GM19452 (cell line): ENCODE results near the gene CCDC183.

ENCODE experiments used
- ATAC-seq: cut with Tn5 transposase; IDR thresholded peaks from one replicate; pipeline ENCODE4 v1.9.1; 2021; ENCODE audit not compliant: unreplicated experiment

Gene CCDC183

DNA sequence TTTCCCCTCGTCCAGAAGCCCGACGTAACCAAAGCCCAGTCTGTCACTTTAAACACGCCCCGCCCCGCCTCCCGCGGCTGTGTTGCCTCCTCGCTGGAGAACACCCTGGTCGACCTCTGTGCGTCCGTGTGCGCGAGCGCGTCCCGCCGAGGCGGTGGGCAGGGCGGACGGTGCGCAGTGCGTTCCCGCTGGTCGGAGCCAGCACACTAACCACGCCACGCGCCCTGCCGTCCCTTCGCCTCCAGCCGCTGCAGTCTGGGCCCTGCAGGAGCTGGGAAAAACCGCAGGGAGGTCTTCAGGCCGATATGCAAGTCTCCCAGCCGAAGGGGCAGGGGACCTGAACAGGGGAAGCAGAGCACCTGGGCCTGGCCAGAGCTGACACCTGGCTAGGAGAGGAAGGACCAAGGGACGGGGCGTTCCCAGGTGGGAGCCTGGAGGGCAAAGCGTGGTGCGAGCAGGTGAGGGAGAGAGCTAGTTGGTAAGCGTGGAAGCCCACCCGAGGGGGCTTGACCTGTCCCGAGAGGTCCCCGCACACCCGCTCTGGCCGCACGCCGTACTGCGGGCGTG lies 51.8 kb downstream of the CCDC183 start:
- ATAC-seq: no peak

DNA sequence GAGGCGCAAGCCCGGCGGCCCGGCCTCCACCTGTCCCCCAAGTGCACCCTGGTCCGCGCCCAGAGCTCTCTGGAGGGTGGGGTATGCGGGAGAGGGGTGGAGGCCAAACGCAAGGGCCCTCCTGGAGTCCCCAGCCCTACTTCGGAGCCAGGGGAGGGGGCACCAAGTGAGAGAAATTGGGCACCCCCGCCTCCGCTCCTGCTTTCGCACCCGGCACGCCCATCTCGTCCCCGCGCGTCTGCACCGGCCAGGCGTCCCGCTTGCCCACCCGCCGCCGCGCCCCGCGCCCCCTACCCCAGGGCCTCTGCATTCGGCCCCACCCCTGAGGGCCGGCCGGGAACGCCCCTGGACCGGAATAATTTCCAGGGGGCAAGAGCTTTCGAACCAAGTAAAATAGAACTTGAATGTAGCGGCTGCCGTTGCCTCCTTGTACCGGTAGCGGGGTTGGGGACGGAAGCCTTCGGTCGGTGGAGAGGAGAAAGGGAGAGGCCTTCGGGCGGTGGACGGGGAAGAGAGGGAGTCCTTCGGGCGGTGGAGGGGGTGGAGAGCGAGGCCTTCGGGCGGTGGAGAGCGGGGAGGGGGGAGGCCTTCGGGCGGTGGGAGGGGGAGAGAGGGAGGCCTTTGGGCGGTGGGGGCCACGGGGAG lies 52.4 kb downstream of the CCDC183 start:
- no peak for ATAC-seq

DNA sequence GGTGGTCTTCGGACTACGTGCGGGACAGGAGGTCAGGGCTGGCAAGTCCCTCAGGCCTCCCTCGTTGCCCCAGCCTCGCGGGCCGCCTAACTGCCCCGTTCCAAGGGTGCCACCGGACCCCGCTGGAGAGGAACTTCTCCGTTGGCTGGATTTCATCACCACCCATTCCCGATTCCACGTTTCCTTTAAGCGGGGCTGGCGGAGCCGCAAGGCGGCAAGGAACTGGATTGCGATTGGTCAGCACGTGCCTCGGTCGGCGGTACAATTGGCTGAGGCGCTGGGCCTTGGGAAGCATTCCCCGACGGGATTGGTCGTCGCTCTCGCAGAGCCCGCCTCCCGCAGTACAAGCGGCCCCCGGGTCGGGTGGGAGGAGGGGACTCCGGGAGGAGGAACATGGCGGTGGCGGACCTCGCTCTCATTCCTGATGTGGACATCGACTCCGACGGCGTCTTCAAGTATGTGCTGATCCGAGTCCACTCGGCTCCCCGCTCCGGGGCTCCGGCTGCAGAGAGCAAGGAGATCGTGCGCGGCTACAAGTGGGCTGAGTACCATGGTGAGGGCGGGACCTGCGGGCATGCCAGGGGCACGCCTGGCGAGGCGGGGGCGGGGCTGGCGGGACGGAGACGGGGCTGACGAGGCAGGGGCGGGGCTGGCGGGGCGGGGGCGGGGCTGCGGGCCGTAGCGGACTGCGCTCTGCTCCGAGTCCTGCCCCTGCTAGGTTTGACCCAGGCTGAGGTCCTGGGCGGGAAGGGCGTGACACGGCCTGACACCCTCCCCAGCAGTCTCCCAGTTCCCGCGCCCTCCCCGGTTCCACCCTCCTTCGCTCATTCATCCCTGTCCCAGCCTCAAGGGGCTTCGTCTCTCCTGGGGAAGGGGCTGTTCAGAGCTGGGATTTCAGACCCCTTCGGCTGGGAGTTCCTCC lies 53.2 kb downstream of the CCDC183 start, which contains the start of gene PHPT1:
PHPT1 (plus strand) TSS at position 372 of the 922 bp plus-strand sequence; CDS start at position 394, 22 bp downstream.
- ATAC-seq: peak; percentile 75

DNA sequence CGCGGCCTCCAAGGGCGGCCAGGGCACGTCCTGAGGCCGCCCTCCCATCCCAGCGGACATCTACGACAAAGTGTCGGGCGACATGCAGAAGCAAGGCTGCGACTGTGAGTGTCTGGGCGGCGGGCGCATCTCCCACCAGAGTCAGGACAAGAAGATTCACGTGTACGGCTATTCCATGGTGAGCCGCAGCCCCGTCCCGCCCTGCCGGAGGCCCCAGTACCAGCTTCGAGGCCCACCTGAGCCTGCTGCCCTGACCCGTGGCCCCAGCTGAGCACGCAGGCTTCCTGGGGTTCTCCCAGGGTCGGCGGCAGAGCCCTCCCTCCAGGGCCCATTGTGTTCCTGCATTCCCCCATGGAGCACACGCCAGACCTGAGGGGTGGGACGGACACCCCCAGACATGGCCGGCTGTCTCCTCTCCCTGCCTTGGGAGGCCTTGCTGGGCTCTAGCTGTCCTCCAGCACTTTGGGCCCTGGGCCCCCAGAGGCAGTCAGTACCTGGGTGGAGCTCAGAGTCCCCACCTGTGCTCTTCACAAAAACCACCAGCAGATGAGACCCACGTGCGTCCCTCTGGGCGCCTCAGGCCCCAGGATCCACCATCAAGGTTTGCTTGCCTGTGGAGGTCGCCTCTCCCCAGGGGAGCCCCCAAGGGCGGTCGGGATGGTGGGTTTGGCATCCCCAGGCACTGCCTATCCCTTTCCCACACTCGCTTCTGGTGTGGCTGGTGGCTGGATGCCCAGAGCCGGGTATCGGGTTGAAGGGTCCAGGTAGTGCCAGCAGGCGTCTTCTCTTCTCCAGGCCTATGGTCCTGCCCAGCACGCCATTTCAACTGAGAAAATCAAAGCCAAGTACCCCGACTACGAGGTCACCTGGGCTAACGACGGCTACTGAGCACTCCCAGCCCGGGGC lies 54.1 kb downstream of the CCDC183 start:
- no peak for ATAC-seq

DNA sequence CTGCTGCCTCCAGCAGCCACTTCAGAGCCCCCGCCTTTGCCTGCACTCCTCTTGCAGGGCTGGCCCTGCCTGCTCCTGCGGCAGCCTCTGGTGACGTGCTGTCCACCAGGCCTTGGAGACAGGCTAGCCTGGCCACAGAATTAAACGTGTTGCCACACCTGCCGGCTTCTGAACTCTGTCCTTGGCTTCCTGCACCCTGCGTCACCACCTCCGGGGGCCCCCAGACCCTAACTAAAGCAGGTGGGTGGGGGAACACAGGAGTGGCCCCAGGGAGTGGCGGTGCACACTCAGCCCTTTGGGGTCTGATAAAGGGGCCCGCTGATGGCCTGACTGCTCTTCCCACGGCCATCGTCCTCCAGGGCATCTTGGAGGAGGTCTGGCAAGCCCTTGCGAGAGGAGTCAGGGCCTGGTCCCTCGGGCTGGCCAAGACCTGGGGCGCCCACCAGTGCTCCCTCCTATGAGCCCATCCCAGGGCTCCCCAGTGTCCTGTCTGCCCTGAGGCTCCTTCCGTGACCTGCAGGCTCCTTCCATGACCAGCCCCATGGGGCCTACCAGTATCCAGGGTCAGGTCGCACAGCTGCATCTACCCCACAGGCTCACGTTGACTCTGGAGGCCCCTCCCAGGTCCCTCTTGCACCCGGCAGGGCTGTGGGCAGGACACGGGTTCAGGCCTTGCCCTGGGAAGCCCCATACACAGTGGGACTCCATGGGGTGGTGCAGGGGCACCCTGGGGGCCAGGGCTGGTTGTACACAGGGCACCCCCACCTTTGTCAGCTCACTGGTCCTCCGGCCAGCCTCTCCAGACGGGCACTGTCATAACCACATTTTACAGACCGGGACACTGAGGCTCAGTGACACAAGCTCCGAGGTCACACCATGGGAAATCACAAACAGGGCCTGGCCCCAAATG lies 55.0 kb downstream of the CCDC183 start:
- ATAC-seq: no peak

DNA sequence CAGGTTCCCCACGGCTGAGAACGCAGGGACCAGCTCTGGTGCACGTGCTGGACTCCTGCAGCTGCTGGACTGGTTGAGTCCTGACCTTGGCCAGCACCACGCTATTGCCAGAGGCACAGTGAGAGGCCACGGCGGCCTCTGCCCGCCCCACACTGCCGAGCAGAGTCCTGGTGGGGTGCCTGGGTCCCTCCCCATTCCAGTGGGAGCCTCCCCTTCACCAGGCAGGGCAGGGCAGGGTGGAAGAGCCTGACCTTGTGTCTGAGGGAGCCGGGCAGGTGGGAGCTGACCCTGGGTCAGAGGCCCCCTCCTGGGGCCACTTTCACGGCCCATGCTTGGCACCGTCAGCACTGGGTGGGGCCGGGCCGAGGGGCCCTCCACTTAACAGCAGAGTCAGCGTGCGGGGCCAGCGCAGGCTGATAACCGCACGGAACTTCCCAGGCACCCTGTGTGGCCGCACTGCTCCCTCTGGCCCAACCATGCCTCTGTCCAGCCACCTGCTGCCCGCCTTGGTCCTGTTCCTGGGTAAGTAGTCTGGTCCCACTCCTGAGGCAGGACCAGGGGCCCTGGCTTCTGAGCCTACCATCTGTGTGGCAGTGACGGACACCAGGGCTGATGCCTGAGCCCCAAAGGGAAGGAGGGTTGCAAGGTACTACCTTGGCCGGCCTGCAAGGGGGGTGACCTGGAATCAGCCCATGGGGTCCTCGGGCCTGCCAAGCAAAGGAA lies 56.0 kb downstream of the CCDC183 start, which contains the start of gene MAMDC4:
MAMDC4 (plus strand) TSS at position 406 of the 723 bp plus-strand sequence; CDS start at position 477, 71 bp downstream.
- ATAC-seq: no peak

DNA sequence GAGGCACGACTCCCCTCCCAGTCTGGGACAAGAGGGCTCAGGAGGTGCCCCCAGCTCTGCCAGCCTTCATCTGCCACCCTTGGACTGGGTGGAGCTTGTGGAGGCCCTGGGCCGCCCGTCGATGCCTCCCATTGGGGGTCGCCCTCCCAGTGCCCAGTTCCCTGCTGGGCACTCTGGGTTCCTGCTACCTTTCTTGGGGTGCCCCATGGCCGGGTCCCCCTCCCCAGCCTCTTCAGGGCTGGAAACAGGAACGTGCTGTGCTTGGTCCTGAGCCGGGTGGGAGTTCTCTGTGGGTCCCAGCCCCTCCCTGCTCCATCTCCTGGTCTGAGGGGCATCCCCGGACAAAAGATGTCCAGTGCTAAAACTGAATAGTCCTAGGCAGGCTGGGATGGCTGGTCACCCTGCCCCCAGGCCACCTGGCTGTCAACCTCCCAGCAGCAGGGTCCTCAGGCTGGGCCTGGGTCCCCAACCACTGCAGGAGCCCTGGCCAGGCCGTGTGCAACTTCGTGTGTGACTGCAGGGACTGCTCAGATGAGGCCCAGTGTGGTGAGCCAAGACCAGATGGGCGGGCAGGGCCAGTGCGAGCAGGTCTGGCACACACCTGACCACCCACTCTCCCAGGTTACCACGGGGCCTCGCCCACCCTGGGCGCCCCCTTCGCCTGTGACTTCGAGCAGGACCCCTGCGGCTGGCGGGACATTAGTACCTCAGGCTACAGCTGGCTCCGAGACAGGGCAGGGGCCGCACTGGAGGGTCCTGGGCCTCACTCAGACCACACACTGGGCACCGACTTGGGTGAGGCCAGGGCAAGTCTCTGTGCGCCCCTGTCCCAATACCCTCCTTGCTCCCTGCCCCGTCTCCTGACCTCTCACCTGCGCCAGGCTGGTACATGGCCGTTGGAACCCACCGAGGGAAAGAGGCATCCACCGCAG lies 56.8 kb downstream of the CCDC183 start:
- no peak for ATAC-seq

DNA sequence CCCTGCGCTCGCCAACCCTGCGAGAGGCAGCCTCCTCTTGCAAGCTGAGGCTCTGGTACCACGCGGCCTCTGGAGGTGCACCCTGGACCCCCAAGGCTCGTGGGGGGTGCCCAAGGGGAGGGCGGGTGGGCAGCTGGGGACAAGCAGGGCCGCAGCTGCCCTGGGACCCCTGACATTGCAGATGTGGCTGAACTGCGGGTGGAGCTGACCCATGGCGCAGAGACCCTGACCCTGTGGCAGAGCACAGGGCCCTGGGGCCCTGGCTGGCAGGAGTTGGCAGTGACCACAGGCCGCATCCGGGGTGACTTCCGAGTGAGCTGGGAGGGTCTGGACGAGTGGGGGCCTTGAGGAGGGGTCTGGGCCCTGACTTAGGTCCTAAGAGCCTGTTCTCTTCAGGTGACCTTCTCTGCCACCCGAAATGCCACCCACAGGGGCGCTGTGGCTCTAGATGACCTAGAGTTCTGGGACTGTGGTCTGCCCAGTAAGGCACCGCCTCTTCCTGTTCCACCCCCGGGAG lies 57.5 kb downstream of the CCDC183 start:
- ATAC-seq: no peak

DNA sequence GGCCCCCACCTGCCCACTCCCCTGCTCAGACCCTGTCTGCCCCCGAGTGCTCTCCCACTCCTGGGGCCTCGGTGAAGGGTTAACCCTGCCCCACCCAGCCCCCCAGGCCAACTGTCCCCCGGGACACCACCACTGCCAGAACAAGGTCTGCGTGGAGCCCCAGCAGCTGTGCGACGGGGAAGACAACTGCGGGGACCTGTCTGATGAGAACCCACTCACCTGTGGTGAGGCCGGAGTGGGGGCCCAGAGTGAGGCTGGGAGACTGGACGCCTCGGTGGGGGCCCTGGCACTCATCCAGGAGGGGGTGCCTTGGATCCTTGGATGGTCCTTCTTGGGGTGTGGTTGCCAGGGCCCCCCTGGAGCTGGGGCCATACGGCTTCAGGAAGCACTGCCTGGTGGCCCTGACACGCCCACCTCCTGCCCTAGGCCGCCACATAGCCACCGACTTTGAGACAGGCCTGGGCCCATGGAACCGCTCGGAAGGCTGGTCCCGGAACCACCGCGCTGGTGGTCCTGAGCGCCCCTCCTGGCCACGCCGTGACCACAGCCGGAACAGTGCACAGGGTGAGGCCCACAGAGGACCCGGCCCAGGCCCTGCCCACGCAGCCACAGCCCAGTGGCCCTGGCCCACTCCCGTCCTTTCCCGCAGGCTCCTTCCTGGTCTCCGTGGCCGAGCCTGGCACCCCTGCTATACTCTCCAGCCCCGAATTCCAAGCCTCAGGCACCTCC lies 58.1 kb downstream of the CCDC183 start:
- ATAC-seq: no peak

DNA sequence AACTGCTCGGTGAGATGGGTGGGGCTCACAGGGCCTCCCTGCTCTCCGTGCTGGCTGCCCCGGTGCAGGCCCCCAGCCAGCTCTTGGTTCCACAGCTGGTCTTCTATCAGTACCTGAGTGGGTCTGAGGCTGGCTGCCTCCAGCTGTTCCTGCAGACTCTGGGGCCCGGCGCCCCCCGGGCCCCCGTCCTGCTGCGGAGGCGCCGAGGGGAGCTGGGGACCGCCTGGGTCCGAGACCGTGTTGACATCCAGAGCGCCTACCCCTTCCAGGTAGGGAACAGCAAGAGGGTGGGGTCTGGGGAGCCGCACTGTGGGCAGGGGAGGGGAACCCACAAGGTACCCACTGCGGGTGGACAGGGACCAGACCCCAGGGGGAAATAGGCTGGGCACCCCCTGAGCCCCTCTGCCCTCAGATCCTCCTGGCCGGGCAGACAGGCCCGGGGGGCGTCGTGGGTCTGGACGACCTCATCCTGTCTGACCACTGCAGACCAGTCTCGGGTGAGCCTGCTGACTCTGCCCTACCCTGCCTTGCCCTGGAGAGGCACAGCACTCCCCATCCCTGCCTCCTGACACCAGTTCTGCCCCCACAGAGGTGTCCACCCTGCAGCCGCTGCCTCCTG lies 58.8 kb downstream of the CCDC183 start:
- ATAC-seq: no peak

DNA sequence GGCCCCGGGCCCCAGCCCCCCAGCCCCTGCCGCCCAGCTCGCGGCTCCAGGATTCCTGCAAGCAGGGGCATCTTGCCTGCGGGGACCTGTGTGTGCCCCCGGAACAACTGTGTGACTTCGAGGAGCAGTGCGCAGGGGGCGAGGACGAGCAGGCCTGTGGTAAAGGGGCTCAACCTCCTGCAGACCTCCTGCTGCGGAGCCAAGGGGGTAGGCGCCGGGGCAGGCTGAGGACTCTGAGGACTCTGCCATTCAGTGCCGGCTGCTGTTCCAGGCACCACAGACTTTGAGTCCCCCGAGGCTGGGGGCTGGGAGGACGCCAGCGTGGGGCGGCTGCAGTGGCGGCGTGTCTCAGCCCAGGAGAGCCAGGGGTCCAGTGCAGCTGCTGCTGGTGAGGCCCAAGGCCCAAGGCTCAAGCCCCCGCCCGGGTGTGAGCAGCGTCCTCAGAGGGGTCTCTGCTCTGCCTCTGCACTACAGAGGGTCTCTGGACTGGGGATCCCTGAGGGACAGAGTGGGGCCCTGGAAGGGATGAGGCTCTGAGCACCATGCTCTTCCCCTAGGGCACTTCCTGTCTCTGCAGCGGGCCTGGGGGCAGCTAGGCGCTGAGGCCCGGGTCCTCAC lies 59.4 kb downstream of the CCDC183 start:
- no peak for ATAC-seq

DNA sequence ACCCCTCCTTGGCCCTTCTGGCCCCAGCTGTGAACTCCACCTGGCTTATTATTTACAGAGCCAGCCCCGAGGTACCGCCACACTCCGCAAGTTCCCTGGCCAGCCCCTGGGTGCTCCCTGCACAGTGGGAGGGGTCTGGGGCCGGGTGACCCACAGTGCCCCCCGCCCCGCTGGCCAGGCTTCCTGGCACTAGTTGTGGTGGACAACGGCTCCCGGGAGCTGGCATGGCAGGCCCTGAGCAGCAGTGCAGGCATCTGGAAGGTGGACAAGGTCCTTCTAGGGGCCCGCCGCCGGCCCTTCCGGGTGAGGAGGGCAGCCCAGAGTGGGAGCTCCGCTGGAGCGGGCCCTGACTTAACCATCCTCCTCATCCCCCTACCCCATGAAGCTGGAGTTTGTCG lies 59.9 kb downstream of the CCDC183 start:
- ATAC-seq: no peak

DNA sequence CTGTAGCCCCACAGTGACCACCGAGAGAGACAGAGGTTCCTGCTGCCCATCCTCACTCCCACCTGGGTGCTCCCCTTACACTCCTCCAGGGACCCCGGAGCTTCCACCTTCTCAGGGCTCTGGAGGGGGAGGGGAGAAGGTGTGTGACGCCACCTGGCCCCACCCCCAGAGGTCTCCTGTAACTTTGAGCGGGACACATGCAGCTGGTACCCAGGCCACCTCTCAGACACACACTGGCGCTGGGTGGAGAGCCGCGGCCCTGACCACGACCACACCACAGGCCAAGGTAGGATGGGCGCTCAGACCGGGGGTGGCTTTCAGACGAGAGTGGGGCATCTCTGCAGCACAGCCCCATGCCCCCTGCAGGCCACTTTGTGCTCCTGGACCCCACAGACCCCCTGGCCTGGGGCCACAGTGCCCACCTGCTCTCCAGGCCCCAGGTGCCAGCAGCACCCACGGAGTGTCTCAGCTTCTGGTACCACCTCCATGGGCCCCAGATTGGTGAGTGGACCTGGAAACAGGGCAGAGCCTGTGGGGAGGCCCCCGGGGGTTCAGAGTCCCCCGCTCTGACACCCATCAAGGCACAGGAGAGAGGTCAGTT lies 60.5 kb downstream of the CCDC183 start:
- ATAC-seq: no peak

DNA sequence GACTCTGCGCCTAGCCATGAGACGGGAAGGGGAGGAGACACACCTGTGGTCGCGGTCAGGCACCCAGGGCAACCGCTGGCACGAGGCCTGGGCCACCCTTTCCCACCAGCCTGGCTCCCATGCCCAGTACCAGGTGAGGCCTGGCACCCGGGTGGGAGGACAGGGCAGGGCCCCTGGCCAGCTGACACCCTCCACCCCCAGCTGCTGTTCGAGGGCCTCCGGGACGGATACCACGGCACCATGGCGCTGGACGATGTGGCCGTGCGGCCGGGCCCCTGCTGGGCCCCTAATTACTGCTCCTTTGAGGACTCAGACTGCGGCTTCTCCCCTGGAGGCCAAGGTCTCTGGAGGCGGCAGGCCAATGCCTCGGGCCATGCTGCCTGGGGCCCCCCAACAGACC lies 61.0 kb downstream of the CCDC183 start:
- no peak for ATAC-seq
